Measurements from ENCODE around the gene USH1C.

USH1C gene

GRCh38 chr11:17544181-17544622 is at the start of gene USH1C:
Gene USH1C (minus strand): TSS chr11:17544416. CDS start chr11:17544307, 109 bp downstream.
- DNase-seq = peak in 4 of 51 donors; percentile 8 to 18 (median 14)

DNA sequence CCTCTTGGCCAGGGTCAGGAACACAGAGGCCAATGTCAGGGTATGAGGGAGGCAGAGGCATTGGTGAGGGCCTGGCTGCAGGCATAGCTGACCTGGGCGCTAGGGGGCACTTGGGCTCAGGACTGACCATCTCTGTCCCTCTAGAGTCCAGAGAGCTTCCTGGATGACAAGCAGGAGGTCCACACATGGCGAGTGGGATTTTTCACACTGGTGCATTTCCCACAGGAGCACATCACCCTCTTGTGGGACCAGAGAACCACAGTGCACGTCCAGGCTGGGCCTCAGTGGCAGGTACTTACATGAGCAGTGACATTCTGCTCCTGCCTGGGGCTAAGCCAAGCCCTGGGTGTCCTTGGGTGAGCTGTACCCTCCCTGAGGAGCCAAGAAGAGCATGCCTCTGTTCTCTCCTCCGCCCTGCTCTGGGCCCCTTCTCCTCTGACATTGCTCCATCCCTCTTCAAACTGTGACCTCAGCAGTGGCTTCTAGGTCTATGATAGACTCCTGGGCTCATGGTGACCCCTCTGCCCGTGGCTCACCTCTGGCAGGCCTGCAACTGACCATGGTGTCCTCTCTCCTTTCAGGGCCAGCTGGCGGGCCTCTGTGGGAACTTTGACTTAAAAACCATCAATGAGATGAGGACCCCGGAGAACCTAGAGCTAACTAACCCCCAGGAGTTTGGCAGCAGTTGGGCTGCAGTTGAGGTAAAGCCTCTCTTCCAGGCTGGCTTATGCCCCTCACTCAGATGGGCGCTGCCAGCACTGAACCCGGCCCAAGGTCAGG is 49.4 kb upstream of the USH1C start:
- DNase-seq = no peak

DNA sequence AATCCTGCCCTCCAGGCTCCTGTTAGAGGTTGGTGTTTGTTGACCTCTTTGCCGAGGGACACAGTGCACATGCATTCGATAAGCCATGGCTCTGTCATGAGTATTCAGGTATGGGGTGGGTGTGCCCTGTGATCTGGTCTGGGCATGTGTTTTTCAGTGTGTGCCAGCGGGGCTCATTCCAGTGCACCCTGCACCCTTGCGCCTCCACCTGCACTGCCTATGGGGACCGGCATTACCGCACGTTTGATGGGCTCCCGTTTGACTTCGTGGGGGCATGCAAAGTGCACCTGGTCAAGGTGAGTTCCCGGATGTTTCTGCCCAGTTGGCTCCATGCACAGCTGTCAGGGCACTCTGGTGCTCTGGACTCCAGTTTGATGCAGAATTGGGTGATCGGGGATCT is 47.1 kb upstream of the USH1C start:
- DNase-seq = no peak

DNA sequence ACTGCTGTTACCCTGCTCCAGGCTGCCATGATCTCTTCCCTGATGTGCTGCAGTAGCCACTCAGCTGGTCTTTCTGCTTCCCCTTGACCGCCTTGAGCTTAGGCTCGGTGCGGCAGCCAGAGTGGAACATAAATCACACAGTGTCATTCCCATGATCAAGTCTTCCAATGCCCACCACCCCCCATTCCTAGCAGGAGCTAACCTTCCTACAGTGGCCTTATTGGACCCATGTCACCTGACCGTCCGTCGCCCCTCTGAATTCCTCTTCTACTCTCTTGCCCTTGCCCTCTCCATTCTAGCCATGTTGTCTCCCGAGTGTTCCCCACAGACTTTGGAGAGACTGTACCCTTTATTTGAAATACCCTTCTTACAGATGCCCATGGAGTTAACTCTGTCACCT is 46.2 kb upstream of the USH1C start:
- no peak for DNase-seq

- DNase-seq = no peak
Measured at GRCh38 chr11:17588721-17589120, 44.5 kb upstream of the USH1C start.

DNA sequence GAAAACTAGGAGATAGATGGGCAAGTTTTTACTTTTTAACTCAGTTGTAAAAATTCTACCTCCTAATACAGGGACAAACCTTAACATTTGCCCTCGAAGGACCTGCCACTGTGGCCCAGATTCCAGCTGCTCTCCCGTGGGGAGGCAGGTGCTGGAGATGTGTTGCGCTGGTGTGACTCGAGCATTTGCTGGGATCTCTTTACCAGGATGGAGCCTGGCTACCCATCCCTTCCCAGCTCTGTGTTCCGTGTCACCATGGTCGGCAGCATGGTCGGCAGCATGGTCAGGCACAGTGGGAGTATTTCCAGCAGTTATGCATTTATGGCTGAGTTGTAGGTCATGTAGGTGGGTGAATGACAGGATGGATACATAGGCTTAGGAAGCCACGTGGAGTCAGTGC is 44.0 kb upstream of the USH1C start:
- DNase-seq = no peak

- no peak for DNase-seq
Measured at GRCh38 chr11:17585911-17586695, 41.9 kb upstream of the USH1C start.

GRCh38 chr11:17581732-17582053 is 37.5 kb upstream of the USH1C start:
- no peak for DNase-seq

GRCh38 chr11:17581036-17581731 is 37.0 kb upstream of the USH1C start:
- DNase-seq = no peak

DNA sequence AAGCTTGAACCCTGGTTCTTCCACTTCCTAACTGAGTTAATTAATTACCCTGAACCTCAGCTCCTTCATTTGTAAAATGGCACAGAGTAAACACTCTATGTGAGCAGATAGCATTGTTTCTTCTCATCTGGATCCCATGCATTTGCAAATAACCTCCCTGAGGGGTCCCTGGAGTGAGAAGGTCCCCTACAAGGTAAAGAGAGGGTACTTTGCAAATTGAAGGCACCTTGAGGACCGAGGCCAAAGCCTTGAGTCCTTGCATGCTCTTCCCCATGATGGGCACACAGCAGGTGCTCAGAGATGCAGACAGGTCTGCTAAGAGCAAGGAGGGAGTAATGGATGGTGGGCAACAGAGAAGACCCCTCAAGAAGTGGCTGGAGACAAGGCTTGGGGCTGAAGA is 36.1 kb upstream of the USH1C start:
- DNase-seq = no peak

GRCh38 chr11:17579451-17579850 is 35.2 kb upstream of the USH1C start:
- no peak for DNase-seq

- no peak for DNase-seq
Measured at GRCh38 chr11:17578958-17579357, 34.7 kb upstream of the USH1C start.

DNA sequence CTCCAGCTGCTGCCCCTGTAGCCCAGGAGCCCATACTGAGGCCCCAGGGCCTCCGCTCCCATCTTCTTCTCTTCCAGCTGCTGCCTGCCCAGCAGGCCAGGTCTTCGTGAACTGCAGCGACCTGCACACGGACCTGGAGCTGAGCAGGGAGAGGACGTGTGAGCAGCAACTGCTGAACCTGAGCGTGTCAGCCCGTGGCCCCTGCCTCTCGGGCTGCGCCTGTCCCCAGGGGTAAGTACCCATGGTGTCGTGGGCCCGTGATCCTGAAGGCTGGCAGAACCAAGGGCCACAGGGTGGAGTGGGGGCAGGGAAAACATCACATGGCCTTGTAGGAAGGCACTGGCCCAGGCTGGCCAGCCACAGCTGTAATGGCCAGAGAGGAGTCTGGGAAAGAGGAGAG is 34.1 kb upstream of the USH1C start:
- no peak for DNase-seq

DNA sequence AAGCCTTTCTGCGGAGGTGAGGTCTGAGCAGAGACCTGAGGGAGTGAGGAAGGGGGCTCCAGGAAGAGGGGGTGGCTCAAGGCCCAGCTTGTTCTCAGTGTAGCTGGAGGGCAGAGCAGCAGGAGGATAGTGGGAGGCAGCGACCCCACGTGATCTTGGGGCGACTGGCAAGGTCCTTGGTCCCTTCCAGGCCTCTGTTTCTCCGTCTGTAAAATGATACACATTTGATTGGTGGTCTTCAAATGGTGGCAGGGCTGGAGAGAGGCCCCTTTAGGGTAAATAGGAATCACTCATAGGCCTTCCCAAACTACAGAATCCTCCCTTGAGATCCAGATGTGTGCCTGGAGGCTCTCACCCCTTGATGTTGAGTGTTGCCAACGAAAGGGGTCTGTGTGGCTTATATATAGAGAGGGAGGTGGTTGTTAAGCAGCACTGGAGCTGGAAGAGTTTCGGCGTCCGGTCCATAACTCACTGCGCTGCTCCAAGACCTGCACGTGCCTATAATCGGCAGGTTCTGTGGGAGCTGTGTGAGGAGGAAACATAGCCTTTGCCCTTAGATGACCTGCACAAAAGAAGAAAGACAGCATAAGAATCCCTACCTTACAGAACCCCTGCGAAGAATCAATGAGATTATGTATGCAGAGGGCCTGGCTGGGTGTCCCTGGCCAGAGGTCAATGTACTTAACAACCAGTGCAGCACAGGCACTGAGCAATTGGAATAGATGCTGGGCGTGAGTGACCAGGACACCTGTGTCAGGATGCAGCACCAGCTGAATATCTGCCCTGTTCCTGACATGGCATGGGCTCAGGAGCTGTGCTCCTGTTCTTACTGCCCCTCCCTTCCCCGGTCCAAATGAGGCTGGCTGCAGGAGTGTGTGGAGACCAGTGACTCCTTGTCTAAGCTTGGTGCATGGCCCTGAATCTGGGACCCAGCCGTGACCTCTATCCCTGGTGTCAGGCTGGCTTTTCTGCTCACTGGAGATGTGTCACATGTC is 31.5 kb upstream of the USH1C start:
- no peak for DNase-seq

DNA sequence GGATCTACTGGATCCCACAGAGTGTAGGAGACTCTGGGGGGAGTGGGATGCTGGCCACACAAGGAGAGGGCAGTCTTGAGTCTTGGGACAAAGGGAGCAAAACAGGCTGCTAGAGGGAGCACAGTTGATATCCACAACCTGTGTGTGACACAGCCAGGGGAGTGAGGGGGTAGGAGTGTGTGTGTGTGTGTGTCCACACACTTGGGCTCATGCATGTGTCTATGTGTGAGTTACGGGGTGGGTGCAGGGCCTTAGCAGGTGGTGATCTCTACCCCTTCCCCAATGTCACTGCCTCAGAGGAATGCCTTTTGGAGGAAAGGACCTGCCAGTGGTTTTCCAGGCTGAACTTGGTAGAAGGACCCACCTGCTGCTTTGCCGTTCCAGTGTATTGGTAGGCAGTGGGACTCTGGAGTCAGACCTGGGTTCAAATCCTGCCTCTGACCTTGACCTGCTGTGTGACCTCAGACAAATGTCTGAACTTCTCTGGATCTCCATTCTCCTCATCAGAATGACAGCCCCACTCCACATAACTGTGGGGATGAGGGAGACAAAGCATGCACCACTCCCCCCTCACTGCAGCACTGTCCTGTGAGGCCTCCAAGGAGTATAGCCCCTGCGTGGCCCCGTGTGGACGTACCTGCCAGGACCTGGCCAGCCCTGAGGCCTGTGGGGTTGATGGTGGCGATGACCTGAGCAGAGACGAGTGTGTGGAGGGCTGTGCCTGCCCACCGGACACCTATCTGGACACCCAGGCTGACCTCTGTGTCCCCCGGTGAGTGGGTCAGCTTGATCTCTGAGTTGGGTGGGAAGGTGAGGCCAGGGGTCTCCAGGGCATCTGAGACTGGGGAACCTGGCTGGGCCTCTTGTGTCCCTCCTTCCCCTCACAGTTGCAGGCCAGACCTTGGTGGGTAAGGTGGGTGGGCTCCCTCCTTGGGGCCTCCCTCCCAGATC is 30.2 kb upstream of the USH1C start:
- DNase-seq = no peak

- DNase-seq = no peak
Measured at GRCh38 chr11:17573526-17573925, 29.3 kb upstream of the USH1C start.

- no peak for DNase-seq
Measured at GRCh38 chr11:17572791-17573460, 28.7 kb upstream of the USH1C start.

DNA sequence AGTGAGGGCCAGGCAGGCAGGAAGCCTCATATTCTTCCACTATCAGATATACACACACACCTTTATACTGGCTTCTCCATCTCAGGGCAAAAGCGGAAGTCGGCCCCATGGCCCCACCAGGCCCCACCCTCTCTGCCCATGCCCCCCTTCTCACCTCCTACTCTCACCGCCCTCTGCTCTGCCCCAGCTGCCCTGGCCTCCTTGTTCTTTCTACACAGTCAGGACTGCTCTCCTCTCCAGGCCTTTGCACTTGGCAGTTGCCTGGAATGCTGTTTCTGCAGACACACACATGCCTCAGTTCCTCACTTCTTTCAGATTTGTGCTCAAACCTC is 28.1 kb upstream of the USH1C start:
- DNase-seq = no peak
